Measurements from ENCODE around the gene IKBKG. TPM values are rescaled to one million over a fixed set of nuclear protein-coding genes. Genes with fewer than 3 reads are reported as not detected.

Gene IKBKG
- total and polyA plus RNA-seq, 3 donors from 2014 or later, result 27.9 to 38.7 (median 28.1) TPM

- H3K4me1 ChIP-seq, result no peaks in the 10 kb centered on the region
- 97% methylated on average over 3 of the region's 5 CpGs; no CpG with 5 or more reads in 1 of the 2 donors for WGBS, 2 donors
Measured at GRCh38 chrX:154593201-154593600, 45.8 kb downstream of the IKBKG start.

DNA sequence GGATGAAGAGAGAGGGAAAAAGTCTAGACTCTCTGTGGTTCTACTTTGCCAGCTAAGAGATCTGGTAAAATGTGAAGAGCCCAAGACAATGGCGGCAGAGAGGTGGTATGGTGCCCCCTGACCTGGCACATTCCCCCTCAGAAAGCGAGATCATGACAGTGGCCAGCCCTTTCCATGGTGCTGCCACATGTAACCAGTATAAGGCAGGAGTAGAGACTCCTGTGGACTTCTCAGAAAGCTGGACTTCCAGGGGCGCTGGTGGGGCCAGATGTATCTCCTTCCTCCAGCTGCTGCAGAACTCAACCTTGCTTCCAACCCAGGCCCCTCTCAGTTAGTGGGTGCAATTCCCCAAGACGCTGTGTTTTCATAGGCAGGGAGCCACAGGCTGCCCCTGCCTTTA is 47.1 kb downstream of the IKBKG start:
- no peaks in the 10 kb centered on the region for H3K36me3 ChIP-seq (ENCODE audit: low read depth, missing control alignments)
- H3K9me3 ChIP-seq, result no peaks in the 10 kb centered on the region
- H3K4me1 ChIP-seq, result no peaks in the 10 kb centered on the region
- no peak overlapping the region for H3K27ac ChIP-seq
- H3K4me3 ChIP-seq, result no peak overlapping the region
- TF ChIP-seq CTCF (IDR thresholded peaks at IDR 0.05), result no peak
- intact Hi-C loops (cut with DNase I; ENCODE audit: low total_unique reads), result no loop called here
- no peak for DNase-seq
- WGBS, 2 donors, result 83% methylated on average over 2 of the region's 4 CpGs; no CpG with 5 or more reads in 1 of the 2 donors
- H3K27me3 ChIP-seq, result no peaks in the 10 kb centered on the region

More at GRCh38 chrX:154593201-154593600, 45.8 kb downstream of the IKBKG start:
- H3K27ac ChIP-seq, result no peak overlapping the region
- no peaks in the 10 kb centered on the region for H3K9me3 ChIP-seq
- intact Hi-C loops (cut with DNase I; ENCODE audit: low total_unique reads), result no loop called here
- DNase-seq, result no peak
- H3K4me3 ChIP-seq, result no peak overlapping the region
- TF ChIP-seq POLR2A (IDR thresholded peaks at IDR 0.05) (no peak), CTCF (IDR thresholded peaks at IDR 0.05) (no peak)
- H3K27me3 ChIP-seq, result no peaks in the 10 kb centered on the region
- H3K36me3 ChIP-seq (ENCODE audit: low read depth, missing control alignments), result no peaks in the 10 kb centered on the region

GRCh38 chrX:154595559-154596249 is 48.3 kb downstream of the IKBKG start:
- intact Hi-C loops (cut with DNase I; ENCODE audit: low total_unique reads), result no loop called here
- TF ChIP-seq POLR2A (IDR thresholded peaks at IDR 0.05), result no peak
- TF ChIP-seq CTCF (IDR thresholded peaks at IDR 0.05), result no peak
- no peak overlapping the region for H3K27ac ChIP-seq
- H3K4me3 ChIP-seq, result no peak overlapping the region
- WGBS, 2 donors, result 85 to 91% methylated on average over 2 of the region's 2 CpGs
- no peaks in the 10 kb centered on the region for H3K27me3 ChIP-seq
- H3K36me3 ChIP-seq (ENCODE audit: low read depth, missing control alignments), result no peaks in the 10 kb centered on the region
- H3K4me1 ChIP-seq, result no peaks in the 10 kb centered on the region
- DNase-seq, result no peak
- H3K9me3 ChIP-seq, result no peaks in the 10 kb centered on the region

DNA sequence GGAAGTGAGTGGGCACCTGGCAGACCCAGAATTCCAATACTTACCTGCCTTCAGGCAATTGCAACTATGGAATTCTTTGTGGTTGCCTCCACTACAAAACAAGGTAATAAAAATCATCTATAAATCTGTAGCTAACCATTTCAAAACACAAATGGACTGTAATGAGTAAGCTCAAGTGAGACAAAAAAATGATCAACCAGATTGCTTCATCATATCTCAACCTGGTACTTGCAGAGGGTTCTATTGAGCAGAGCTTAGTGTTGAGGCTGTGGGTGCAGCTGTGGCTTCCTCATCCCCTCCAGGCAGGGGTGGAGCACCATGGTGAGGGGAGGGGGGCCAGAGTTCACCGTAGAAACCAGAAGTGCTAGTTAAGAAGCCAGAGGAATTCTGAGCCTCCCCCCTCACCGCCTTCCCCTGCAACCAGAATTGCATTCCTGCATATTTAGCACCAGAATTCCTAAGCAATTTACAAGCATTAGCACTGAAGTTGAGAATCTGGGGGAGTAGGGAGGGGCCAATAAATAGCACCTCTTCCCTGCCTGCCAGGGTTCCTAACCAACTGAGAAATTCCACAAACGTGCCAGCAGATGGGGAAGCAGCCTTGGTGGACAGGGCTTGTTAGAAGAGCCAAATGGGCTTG is 49.0 kb downstream of the IKBKG start:
- WGBS, 2 donors, result 23 to 80% methylated on average over 1 to 3 of the region's 3 CpGs
- no peak for DNase-seq
- no peak overlapping the region for H3K27ac ChIP-seq

More for the DNA sequence above, 49.0 kb downstream of the IKBKG start:
- H3K36me3 ChIP-seq (ENCODE audit: low read depth, missing control alignments), result no peaks in the 10 kb centered on the region
- H3K27me3 ChIP-seq, result no peaks in the 10 kb centered on the region
- H3K9me3 ChIP-seq, result no peaks in the 10 kb centered on the region
- TF ChIP-seq CTCF (IDR thresholded peaks at IDR 0.05) (no peak), POLR2A (IDR thresholded peaks at IDR 0.05) (no peak)
- H3K4me3 ChIP-seq, result no peak overlapping the region
- intact Hi-C loops (cut with DNase I; ENCODE audit: low total_unique reads), result no loop called here
- no peaks in the 10 kb centered on the region for H3K4me1 ChIP-seq
